HG03139 (cell line): Measurements from ENCODE around the gene MGAT5.

Source experiments
- ATAC-seq: cut with Tn5 transposase; IDR thresholded peaks from one replicate; pipeline ENCODE4 v1.9.1; 2021; ENCODE audit not compliant: unreplicated experiment

Gene MGAT5

DNA sequence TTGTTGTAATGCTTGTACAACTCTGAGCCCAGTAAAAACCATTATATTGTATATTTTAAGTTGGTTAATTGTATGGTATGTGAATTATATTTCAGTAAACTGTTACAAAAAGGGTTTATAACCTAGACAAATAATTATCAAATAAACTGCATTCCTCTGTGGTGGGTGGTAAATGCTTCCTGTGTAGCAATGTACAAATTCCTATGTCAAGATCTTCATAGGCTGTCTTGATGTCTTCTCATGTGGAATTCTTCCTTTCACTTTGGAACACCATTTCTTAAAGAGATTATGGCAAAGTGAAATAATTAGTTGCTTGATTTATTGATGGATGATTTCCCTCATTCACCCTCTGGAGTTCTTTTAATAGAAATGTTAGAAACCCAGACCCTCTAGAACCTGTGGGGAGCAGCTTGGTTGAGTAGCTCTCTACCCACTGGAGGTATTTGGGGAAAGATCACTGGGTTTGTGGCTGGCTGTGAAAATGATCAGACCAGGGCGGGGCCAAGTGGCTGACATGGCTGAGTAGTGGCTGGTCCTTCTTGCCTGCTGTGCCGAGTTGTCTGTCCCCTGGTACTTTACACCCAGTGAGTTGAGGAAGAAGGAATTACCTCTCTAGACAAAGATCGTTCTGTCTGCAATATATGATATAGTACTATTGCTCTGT, 22.4 kb upstream of the MGAT5 start:
- ATAC-seq, result no peak

DNA sequence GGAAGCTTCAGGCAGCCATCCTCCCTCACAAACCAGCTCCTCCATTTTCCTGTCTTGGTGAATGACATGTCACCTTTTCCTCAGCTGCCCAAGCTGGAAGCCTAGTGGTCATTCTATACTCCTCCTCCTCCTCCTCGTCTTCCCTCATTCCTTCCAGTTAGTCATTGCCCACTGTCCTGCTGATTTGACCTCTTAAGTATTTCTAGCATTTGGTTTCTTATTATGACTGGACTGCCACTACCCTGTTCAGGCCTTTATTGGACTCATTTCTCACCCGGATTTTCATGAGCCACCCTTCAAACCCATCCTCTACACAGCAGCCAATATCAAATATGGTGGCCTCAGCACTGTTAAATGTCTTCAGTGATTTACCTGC, 21.9 kb upstream of the MGAT5 start:
- no peak for ATAC-seq

DNA sequence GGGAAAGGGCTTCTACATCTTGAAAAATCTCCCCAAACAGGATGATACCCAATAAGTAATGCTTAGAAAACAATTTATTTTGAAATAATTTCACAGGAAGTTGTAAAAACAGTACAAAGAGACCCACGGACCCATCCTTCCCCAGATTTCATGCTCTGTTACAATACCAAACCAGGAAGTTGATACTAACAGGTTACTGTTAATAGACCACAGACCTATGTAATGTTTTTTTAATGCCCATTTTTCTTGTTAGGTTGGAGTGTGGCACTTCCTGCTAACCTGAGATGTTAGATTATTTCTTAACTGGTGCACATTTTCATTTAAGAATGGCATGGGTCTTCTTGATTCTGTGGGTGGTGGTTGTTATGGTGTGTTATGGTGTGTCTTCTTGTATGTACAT, 21.4 kb upstream of the MGAT5 start:
- no peak for ATAC-seq

DNA sequence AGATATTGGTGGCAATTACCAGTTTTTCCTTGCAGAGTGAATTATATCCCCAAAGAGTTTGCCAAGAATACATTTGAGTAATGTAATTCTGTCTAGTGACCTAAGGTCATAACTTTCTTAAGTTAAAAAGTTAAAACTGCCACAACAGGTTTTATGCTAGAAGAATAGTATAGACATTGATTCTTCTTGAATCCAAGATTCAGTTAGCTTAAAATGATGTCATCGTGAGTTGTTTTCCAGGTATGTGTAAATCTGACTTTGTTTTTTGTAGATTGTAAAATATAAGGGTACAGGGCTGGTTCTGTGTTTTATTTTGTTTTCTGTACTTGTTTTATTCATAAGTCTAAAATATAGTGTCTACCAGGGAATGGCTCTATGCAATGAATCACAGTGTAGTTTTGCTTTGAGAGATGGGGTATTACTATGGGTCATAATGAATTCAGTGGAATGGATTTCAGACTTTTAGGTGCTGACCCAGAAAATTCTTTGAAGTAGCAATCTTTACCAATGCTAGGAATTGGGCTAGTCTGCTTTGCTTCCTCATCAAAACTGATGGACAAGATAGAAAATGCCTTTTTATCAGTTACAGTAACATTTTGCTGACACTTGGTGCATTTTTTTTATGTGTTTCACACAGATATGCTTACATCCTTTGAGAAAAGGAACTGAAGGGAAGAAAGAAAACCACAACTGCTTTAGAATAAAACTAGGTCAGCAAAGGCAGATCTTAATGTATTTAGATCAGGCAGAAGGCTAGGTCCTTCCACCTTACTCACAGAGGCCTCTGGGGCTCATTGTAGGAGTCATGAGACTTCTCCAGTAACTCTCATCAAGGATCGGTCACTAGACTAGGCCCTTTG, 20.8 kb upstream of the MGAT5 start:
- peak; percentile 31 for ATAC-seq

DNA sequence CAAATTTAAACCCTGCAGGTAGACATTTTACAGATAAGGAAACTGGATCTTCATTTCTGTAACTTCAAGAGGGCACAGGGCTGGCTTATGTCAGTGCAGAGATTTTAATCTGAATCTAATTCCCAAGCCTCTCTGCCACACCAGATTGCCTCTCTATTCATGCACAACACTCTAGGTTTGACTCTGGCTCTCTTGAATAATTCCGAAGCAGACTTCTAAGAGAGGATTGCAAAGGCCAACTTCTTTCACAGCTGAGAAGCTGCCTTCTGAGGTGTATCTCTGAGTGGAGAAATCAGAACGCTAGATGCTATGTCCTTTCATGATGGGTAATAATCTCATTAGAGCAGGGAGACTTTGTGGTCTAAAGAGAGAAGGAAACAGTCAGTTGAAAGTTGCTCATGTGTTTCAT, 20.1 kb upstream of the MGAT5 start:
- ATAC-seq, result peak; percentile 61

DNA sequence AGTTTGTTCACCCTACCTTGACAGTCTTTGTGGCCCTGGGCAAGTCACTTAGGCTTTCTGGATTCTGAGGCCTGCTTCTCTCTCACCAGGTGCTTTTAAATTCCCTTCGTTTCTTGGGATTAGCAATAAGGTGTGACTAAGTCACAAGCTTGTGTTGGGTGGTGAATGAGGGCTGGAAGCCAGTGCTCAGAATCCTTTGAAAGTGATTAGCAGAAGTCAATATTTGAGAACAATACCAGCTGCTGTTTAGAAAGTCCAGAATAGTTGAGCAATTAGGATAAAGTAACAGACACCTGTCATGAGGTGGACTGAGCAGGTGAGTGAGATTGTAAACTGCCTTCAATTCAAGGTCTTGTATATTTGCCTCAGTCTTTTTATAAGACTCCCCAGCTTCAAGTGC, 19.3 kb upstream of the MGAT5 start:
- ATAC-seq, result no peak

DNA sequence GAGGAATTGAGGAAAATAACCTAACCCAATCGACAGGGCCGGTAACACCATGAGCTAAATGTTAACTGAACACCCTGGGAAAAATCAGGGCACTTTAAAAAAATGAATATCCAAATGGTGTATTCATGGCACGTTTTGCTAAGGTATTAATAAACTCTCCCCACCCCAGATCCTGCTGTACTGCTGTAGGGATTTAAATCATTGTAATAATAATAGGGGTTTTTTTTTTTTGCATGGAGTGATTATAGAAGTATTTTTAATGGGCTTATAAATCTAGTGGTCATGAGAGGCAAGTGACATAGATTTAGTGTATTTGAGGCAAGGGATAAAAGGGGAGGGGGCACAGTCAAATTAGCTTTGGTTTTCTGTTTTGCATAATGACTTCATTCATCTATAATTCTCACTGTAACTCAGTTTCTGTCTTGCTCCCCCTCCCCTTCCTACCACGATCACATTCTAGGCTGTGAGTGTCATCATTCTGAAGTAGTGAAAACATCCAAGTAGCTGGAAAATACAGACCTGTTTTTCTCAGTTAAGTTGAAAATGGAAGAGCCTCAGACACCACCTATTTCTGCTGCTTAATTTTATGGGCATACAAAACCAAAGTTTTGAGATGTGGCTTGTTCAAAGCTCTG, 18.2 kb upstream of the MGAT5 start:
- no peak for ATAC-seq

DNA sequence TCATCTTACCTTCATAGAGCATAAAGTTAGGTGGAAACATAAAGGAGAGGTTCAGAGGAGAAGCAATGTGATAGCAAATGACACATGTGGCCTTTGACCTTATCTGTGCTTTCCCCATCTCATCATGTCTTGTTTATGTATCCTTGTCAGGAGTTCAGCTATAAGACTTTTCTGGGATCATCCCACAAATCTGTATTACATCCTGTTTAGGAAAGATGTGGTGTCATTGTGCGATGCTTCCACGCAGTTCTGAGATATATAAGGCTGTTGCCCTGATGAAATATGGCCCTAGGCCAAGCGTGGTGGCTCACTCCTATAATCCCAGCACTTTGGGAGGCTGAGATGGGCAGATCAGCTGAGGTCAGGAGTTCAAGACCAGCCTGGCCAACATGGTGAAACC, 15.5 kb upstream of the MGAT5 start:
- ATAC-seq, result no peak

DNA sequence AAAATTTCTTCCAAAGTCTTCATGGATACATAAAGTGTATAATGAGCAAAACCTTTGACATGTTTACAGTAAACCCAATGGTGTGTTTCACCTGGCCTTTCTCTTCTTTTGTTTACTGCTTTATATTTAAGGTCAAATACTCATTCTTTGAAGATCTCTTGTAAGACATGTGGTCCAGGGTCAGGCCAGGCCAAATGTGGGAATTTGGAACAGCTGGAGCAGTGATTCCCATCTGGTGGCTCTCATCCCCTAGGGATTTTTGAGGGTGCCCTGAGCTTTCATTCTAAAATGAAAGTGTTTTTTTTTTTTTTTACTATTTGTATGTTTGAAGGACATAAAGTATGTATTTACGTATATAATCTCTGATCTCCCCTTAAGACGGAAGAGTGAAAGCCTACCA, 13.8 kb upstream of the MGAT5 start:
- ATAC-seq, result no peak

DNA sequence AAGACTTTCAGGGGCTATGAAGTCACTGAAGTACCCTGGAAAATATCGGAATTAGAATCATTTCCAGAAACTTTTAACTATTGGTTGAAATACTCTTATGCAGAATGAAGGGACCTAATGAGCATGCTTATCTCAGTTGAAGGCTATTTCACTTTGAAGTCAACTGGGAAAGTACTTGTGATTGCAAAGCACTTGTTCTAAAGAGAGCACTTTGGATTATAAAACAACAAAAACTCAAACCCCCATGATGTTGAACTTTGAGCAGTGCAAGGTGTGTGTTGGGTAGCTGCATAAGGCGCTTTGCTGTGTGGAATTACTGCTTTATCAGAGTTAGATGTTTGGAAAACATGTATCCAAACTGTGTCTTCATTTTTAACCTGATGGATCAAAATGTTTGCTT, 12.0 kb upstream of the MGAT5 start:
- no peak for ATAC-seq

DNA sequence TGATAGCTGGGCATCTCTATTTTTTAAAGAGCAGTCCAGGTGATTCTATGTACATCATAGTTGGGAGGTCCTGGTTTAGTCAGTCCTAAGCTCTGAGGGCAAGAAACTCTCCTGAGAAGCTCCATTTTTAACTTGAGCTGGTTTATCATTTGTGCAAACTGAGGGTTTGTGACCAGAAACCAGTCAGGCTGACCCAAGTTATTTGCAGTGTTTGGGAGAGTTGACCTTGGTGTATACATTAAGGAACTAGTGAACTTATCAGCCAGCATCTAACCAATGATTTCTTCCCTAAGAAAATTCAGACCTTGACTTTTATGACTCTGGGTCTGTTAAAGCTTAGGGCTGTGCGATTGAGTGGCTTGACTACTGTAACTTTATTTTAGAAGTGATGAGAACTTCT, 10.6 kb upstream of the MGAT5 start:
- no peak for ATAC-seq

DNA sequence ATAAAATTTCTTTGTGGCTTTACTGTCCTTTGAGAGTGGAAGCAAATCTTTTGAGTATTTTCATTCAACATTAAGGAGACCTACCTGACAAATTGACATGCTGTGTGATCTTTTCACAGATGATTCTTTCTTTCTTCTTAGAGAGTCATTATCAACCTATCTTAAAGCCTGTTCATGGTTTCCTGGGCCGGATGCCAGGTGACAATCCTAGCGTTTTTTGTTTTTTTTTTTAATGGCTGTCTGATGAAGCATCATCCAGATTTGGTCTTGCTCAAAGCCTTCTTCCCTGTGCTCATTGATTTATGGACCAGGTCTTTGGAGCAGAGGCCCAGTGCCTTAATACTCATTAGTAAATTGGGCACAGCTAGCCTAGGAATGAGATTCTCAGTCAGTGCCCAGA, 9.8 kb upstream of the MGAT5 start:
- no peak for ATAC-seq

DNA sequence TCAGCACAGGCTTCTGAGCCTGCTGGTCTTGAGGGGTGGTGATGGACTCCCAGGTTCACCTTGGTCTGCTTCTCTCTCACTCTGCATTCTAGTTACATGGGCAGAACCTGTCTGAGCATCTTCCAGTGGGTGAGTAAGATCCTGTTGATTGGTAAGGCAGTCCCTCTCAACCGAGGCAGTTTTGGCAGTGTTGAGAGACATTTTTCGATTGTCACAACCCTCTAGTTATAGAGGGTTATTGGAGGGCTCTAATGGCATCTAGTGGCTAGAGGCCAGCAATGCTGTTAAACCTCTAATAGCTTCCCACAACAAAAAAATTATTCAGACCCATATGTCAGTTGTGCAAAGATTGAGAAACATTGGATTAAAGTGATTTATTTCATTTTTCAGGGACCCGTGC, 9.3 kb upstream of the MGAT5 start:
- no peak for ATAC-seq

DNA sequence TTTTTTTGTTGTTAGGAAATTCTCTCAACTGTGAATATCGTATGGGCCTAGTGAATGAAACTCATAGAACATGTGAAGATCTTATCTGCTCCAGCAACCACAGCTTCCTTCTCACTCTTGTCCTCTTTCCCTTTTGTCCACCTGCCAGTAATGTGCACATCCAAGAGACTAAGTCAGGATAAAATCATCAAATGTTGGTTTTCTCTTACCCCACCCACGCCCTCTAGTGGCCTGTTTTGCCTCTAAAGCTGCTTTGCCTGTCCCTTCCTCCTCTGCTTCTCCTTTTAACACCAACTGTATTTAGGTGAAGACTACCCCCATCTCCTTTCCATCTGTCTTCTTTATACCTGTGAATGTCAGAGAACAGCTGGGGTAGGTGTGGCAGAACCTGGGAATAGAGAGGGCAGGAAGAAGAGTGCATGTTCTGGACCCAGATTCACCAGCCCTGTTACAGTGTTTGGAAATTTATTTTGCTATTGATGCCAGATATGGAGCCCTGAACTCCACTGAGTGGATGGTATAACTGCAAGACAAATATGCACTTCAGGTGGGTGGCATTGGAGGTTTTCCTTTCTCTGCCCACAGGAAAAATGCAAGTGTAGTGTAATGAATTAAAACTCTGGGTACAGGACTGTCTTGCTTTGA, 8.4 kb upstream of the MGAT5 start:
- no peak for ATAC-seq

DNA sequence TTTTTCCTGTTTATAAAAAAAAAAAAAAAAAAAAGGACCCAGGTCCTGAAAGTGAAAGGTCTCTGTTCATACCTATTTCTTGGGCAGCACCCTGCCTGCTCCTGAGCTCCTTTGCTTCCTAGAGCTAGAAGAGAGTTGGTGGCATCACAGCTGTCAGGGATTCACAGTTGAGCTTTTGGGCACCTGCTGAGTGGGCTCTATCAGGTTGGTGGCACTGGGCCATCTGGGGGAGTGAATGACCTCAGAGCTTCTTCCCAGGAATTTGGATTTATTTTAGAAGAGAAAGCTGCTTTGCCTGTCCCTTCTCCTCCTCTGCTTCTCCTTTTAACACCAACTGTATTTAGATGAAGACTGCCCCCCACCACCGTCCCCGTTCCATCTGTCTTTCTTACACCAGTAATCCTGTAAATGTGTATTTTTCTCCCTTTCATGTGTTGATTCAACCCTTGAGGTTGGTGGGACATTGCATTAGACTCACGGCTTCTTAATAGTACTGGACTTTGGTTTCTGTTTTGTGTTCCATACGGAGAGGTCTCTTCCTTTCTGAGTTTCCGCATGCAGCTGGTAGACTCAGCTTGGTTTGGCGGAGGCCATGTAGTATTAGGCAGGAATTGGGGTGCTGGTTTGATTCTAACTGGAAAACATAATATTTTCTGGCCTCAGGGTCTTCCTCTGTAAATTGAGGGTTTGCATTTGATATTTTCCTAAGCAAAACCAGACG, 7.6 kb upstream of the MGAT5 start:
- no peak for ATAC-seq

DNA sequence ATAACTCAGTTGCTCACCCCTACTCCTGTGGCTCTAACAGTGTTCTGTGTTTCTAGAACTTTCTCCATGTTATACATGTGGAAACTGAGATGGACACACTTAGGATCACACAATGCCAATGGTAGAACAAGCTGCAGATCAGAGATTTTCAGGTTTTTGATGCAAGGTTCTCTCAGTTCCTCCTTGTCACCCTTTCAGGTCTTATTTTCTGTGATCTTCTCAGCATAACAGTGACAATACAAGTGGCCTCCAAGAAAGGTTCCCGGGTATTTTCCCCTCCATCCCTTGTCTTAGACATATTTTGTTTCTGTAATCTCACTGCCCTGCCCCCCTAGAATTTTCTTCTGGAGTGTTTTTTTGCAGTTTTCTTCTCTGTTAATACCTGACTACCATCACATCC, 6.2 kb upstream of the MGAT5 start:
- no peak for ATAC-seq

DNA sequence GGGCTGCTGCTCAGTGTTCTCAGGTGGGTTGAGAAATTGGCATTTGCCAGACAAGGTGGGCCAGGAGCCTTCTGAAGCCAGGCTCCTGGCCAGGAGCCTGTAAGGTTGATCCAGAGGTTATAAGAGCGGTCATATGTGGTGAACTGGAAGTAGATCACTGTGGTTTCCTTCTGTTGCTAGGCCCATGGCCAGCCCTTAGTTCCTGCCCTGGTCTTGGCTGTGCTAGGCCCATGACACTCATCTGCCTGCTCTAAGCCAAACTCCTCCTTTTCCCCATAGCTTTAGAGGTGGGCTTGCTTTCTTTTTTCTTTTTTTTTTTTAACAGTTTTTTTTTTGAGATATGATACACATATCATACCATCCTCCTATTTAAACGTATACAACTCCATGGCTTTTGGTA, 5.0 kb upstream of the MGAT5 start:
- no peak for ATAC-seq

DNA sequence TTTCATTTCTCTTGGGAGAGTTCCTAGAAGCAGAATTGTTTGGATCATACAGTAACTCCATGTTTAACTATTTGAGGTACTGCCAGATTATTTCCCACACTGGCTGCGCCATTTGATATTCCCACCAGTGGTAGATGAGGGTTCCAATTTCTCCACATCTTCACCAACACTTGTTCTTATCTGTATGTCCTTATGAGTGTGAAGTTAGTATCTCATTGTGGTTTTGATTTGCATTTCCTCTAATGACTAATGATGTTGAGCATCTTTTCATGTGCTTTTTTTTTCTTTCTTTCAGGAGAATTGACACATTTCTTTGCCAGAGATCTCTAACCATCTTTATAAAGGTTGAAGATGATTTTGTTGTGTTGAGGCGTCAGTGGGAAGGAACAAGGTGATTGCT, 4.1 kb upstream of the MGAT5 start:
- no peak for ATAC-seq

DNA sequence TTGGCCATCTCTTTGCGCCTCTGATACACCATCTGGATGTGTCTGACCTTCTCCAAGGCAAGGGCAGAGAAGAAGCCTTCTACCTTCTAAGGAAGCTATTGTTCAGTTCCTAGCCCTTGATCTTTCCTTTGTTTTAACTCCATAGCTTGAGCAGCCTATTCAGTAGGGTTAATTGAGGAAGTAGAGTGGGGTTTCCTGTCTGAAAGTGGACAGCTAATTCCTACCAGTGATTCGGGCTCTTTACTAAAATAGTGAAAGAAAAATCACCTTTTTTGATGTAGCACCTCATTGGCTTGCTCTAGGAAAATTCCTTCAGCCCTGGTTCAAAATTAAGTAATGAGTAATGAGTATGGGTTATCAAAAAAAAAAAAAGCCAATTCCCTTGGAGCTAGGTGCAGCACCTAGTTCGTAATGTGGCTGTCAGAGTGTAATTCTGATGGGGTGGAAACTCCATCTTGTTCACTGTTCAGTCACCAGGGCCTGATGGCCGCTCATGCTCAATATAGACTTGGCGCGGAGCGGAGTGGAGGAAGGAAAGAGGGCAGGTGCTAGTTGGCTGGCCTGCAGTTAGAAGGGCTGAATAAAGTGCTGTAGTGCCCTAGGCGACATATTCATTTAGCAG, 2.9 kb upstream of the MGAT5 start:
- ATAC-seq, result no peak

DNA sequence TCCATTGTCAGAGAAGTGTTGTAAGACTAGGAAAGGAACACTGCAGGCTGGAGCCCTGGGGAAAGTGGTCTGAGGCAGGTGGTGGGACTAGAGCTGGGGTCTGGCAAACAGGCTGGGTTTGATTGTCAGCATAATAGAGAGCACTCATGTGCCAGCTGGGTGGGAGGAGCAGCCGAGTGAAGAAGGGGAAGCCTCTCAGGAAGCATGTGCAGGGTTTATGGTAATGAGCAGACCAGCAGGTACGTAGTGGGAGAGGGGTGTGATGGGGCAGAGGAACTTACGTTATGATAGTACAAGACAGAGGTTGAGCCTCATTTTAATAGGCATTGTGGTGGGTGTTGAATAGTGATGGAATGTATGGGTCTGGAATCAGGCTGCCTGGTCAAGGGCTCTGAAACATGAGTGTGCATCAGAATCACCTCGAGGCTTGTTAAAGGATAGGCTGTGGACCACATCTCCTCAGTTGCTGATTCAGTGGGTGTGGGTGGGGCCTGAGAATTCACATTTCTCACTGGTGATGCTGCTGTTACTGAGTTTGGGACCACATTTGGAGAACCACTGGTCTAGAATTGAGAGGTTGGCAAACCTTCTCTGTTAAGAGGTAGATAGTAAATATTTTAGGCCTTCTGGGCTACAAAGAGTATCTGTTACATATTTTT, 1.7 kb upstream of the MGAT5 start:
- ATAC-seq, result no peak
